Gastrocnemius medialis (tissue), 4 donors: ENCODE measurements around the gene MEIS1. TPM values are rescaled to one million over a fixed set of nuclear protein-coding genes. Genes with fewer than 3 reads are reported as not detected.

Source experiments
- ATAC-seq, 2 donors: fragments of 150-250 bp; one replicate each; pipeline ENCODE4 v1.9.1; 2016
- DNase-seq, 2 donors: peaks; one replicate each; pipeline ENCODE4 v3.0.0-alpha.2; 2019
- H3K27ac ChIP-seq, 4 donors: fragments of 200-600 bp; sonication (generic); 1 replicate in 1 of 4; 2 replicates in 3 of 4; pipeline ENCODE4 v1.5.1; 2016 to 2018; ENCODE audit warnings: mild to moderate bottlenecking in 2 of 4, moderate library complexity in 1 of 4
- H3K27me3 ChIP-seq, 3 donors: fragments of 200-600 bp; sonication (generic) in 2 of 3; 1 replicate in 1 of 3; 2 replicates in 2 of 3; pipeline versions ENCODE4 v1.5.1 to v1.6.0; 2016 to 2019; ENCODE audit warnings: mild to moderate bottlenecking in 1 of 3, moderate library complexity in 1 of 3
- H3K36me3 ChIP-seq, 2 donors: fragments of 200-600 bp; sonication (generic) in 1 of 2; one replicate each; pipeline ENCODE4 v1.5.1; 2017 to 2018
- H3K4me1 ChIP-seq, 2 donors: fragments of 200-600 bp; sonication (generic) in 1 of 2; one replicate each; pipeline ENCODE4 v1.5.1; 2016 to 2017; ENCODE audit warnings: mild to moderate bottlenecking in 2 of 2
- H3K4me3 ChIP-seq, 4 donors: fragments of 200-600 bp; sonication (generic) in 3 of 4; 1 replicate in 1 of 4; 2 replicates in 3 of 4; pipeline ENCODE4 v1.5.1; 2016 to 2019; ENCODE audit warnings: mild to moderate bottlenecking in 2 of 4
- H3K9me3 ChIP-seq, 3 donors: fragments of 200-600 bp; sonication (generic) in 2 of 3; 1 replicate in 1 of 3; 2 replicates in 2 of 3; pipeline ENCODE4 v1.5.1; 2016 to 2019
- CTCF ChIP-seq, 5 experiments: fragments of 450-650 bp in 3 of 5; fragments of 200-600 bp in 2 of 5; sonication (generic) in 2 of 5; IDR thresholded peaks in 4 of 5; conservative IDR thresholded peaks in 1 of 5; 1 replicate in 4 of 5; 2 replicates in 1 of 5; pipeline ENCODE4 v1.5.1; 2016 to 2019; ENCODE audit warnings: antibody characterized with exemption in 5 of 5, mild to moderate bottlenecking in 3 of 5, moderate library complexity in 3 of 5
- POLR2A ChIP-seq, 2 donors: fragments of 450-650 bp; IDR thresholded peaks; one replicate each; pipeline ENCODE4 v1.6.1; 2017; ENCODE audit warnings: antibody characterized with exemption in 2 of 2, mild to moderate bottlenecking in 2 of 2, moderate library complexity in 2 of 2
- in situ Hi-C, 4 donors: fragments of 200-750 bp; cut with MboI; loops; one replicate each; pipeline versions ENCODE4 v1.15.0 to v1.8.0; 2017; ENCODE audit warnings: low sequenced_read_pairs in 4 of 4
- intact Hi-C: fragments of 100-400 bp; cut with DNase I; formaldehyde crosslinking; loops from one replicate; pipeline ENCODE4 v1.15.1; 2023; ENCODE audit warnings: low total_unique reads
- total RNA-seq, 4 donors: library from RNA; depleted of rRNA; stranded (reverse); fragments of >200 nt; gene quantifications; one replicate each; pipeline versions ENCODE4 v1.1.0 to v1.2.3, GENCODE V29; 2016

MEIS1 gene
- total RNA-seq, 4 donors from 2014 or later: 1.3 to 8.2 (median 2.0) TPM

- peaks cover 19 to 30% of the 10 kb centered on the region in 2 donors for H3K4me1 ChIP-seq
- ATAC-seq (peak in 1 of 2 donors; percentile 22), DNase-seq (no peak)
- H3K4me3 ChIP-seq: peak overlapping the region; percentile 1 to 67 (median 42)
- no peak overlapping the region for H3K27ac ChIP-seq
- TF ChIP-seq POLR2A (IDR thresholded peaks at IDR 0.05) (no peak), CTCF (IDR thresholded peaks at IDR 0.05 in 4 of 5, conservative IDR thresholded peaks at IDR 0.05 in 1 of 5) (no peak)
- in situ Hi-C loops: loop anchor here in 1 of 4 donors (25.0 kb wide), 1 partner anchor 1261 kb away; no protein-coding TSS in a partner anchor
- H3K9me3 ChIP-seq: no peaks in the 10 kb centered on the region
- H3K27me3 ChIP-seq: peaks cover 83 to 88% (median 87%) of the 10 kb centered on the region in 3 donors
- intact Hi-C loops: loop anchor here (10.0 kb wide), 1 partner anchor 1269 kb away; no protein-coding TSS in a partner anchor
- H3K36me3 ChIP-seq: no peaks in the 10 kb centered on the region
Measured at GRCh38 chr2:66576311-66576560, 141.3 kb downstream of the MEIS1 start.

- no peak for TF ChIP-seq CTCF (IDR thresholded peaks at IDR 0.05 in 4 of 5, conservative IDR thresholded peaks at IDR 0.05 in 1 of 5)
- TF ChIP-seq POLR2A (IDR thresholded peaks at IDR 0.05): no peak
- DNase-seq (no peak), ATAC-seq (peak; percentile 39 to 63)
- peak overlapping the region; percentile 40 to 67 (median 44) for H3K4me3 ChIP-seq
- in situ Hi-C loops (loop anchor here in 1 of 4 donors (25.0 kb wide), 1 partner anchor 1261 kb away; no protein-coding TSS in a partner anchor), intact Hi-C loops (loop anchor here (10.0 kb wide), 1 partner anchor 1268 kb away; no protein-coding TSS in a partner anchor)
- peaks cover 19 to 30% of the 10 kb centered on the region in 2 donors for H3K4me1 ChIP-seq
- no peaks in the 10 kb centered on the region for H3K36me3 ChIP-seq
- H3K9me3 ChIP-seq: no peaks in the 10 kb centered on the region
- no peak overlapping the region for H3K27ac ChIP-seq
- H3K27me3 ChIP-seq: peaks cover 87 to 93% (median 92%) of the 10 kb centered on the region in 3 donors
Measured at GRCh38 chr2:66576561-66577320, 141.8 kb downstream of the MEIS1 start.

- intact Hi-C loops: loop anchor here (10.0 kb wide), 1 partner anchor 1267 kb away; no protein-coding TSS in a partner anchor
- ATAC-seq (peak; percentile 18 to 29), DNase-seq (no peak)
- Histone ChIP-seq H3K27me3 (peaks cover 92 to 95% (median 94%) of the 10 kb centered on the region in 3 donors), H3K9me3 (no peaks in the 10 kb centered on the region), H3K27ac (no peak overlapping the region), H3K36me3 (no peaks in the 10 kb centered on the region), H3K4me1 (peaks cover 19 to 30% of the 10 kb centered on the region in 2 donors), H3K4me3 (peak overlapping the region; percentile 40 to 67 (median 44))
- TF ChIP-seq CTCF (IDR thresholded peaks at IDR 0.05 in 4 of 5, conservative IDR thresholded peaks at IDR 0.05 in 1 of 5) (no peak), POLR2A (IDR thresholded peaks at IDR 0.05) (no peak)
- in situ Hi-C loops: loop anchor here in 1 of 4 donors (25.0 kb wide), 1 partner anchor 1260 kb away; no protein-coding TSS in a partner anchor
Measured at GRCh38 chr2:66577321-66578053, 142.6 kb downstream of the MEIS1 start.

- no peaks in the 10 kb centered on the region for H3K36me3 ChIP-seq
- no peak overlapping the region for H3K27ac ChIP-seq
- DNase-seq: no peak
- H3K4me1 ChIP-seq: peaks cover 19 to 30% of the 10 kb centered on the region in 2 donors
- TF ChIP-seq CTCF (IDR thresholded peaks at IDR 0.05 in 4 of 5, conservative IDR thresholded peaks at IDR 0.05 in 1 of 5): no peak
- TF ChIP-seq POLR2A (IDR thresholded peaks at IDR 0.05): no peak
- ATAC-seq: no peak
- H3K4me3 ChIP-seq: no peak overlapping the region
- H3K9me3 ChIP-seq: no peaks in the 10 kb centered on the region
- H3K27me3 ChIP-seq: peaks cover 97 to 99% (median 97%) of the 10 kb centered on the region in 3 donors
- in situ Hi-C loops: loop anchor here in 1 of 4 donors (25.0 kb wide), 1 partner anchor 1259 kb away; no protein-coding TSS in a partner anchor
- intact Hi-C loops: loop anchor here (10.0 kb wide), 1 partner anchor 1267 kb away; no protein-coding TSS in a partner anchor
Measured at GRCh38 chr2:66578054-66578686, 143.2 kb downstream of the MEIS1 start.
